Nephron (organoid): ENCODE measurements around the gene NEO1.

Source experiments
- H3K27ac Mint-ChIP-seq, 3 experiments: 2 replicates each; pipeline ENCODE4 v1.8.0; 2020; ENCODE audit warnings: mixed read lengths in 3 of 3, mild to moderate bottlenecking in 2 of 3, moderate library complexity in 1 of 3
- H3K27me3 Mint-ChIP-seq: 2 replicates; pipeline ENCODE4 v1.8.0; 2021; ENCODE audit warnings: low read depth, mild to moderate bottlenecking, moderate library complexity, mixed read lengths
- H3K36me3 Mint-ChIP-seq: 2 replicates; pipeline ENCODE4 v1.8.0; 2020; ENCODE audit warnings: low read depth, mixed read lengths
- H3K4me1 Mint-ChIP-seq: 2 replicates; pipeline ENCODE4 v1.8.0; 2020; ENCODE audit warnings: mixed read lengths
- H3K4me3 Mint-ChIP-seq, 3 experiments: 2 replicates each; pipeline ENCODE4 v1.8.0; 2020; ENCODE audit warnings: mild to moderate bottlenecking in 3 of 3, mixed read lengths in 3 of 3, moderate library complexity in 2 of 3
- H3K9me3 Mint-ChIP-seq: 2 replicates; pipeline ENCODE4 v1.8.0; 2020; ENCODE audit warnings: mixed read lengths
- TF ChIP-seq, protein P1 (sequence below), 3 experiments: fragments of 200-600 bp; sonication (generic); IDR thresholded peaks; one replicate each; pipeline ENCODE4 v1.5.0; 2021; ENCODE audit warnings: antibody characterized with exemption in 3 of 3; ENCODE audit not compliant: unreplicated experiment in 3 of 3

NEO1 gene

GRCh38 chr15:73127302-73127936 is 75.2 kb downstream of the NEO1 start:
- TF ChIP-seq, protein P1, sequence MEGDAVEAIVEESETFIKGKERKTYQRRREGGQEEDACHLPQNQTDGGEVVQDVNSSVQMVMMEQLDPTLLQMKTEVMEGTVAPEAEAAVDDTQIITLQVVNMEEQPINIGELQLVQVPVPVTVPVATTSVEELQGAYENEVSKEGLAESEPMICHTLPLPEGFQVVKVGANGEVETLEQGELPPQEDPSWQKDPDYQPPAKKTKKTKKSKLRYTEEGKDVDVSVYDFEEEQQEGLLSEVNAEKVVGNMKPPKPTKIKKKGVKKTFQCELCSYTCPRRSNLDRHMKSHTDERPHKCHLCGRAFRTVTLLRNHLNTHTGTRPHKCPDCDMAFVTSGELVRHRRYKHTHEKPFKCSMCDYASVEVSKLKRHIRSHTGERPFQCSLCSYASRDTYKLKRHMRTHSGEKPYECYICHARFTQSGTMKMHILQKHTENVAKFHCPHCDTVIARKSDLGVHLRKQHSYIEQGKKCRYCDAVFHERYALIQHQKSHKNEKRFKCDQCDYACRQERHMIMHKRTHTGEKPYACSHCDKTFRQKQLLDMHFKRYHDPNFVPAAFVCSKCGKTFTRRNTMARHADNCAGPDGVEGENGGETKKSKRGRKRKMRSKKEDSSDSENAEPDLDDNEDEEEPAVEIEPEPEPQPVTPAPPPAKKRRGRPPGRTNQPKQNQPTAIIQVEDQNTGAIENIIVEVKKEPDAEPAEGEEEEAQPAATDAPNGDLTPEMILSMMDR (IDR thresholded peaks at IDR 0.05; ENCODE audit: unreplicated experiment in 3 of 3) = peak; percentile 58 to 66 (median 64)
- no peak overlapping the region for H3K27ac Mint-ChIP-seq
- H3K4me1 Mint-ChIP-seq = no peaks in the 10 kb centered on the region
- H3K27me3 Mint-ChIP-seq = no peaks in the 10 kb centered on the region
- no peaks in the 10 kb centered on the region for H3K9me3 Mint-ChIP-seq
- H3K36me3 Mint-ChIP-seq = peaks cover 63% of the 10 kb centered on the region
- no peak overlapping the region for H3K4me3 Mint-ChIP-seq

- no peaks in the 10 kb centered on the region for H3K4me1 Mint-ChIP-seq
- H3K27ac Mint-ChIP-seq = no peak overlapping the region
- H3K9me3 Mint-ChIP-seq = no peaks in the 10 kb centered on the region
- no peak overlapping the region for H3K4me3 Mint-ChIP-seq
- no peaks in the 10 kb centered on the region for H3K27me3 Mint-ChIP-seq
- peaks cover 48% of the 10 kb centered on the region for H3K36me3 Mint-ChIP-seq
- TF ChIP-seq, protein P1 (IDR thresholded peaks at IDR 0.05; ENCODE audit: unreplicated experiment in 3 of 3) = no peak
These were observed 78.6 kb downstream of the NEO1 start for GRCh38 chr15:73130830-73131229.

- H3K4me3 Mint-ChIP-seq = no peak overlapping the region
- H3K4me1 Mint-ChIP-seq = peaks cover 6% of the 10 kb centered on the region
- no peaks in the 10 kb centered on the region for H3K27me3 Mint-ChIP-seq
- peaks cover 55% of the 10 kb centered on the region for H3K36me3 Mint-ChIP-seq
- H3K27ac Mint-ChIP-seq = no peak overlapping the region
- TF ChIP-seq, protein P1 (IDR thresholded peaks at IDR 0.05; ENCODE audit: unreplicated experiment in 3 of 3) = no peak
- no peaks in the 10 kb centered on the region for H3K9me3 Mint-ChIP-seq
These were observed 81.9 kb downstream of the NEO1 start for GRCh38 chr15:73134196-73134595.

GRCh38 chr15:73139041-73139743 is 86.9 kb downstream of the NEO1 start:
- no peaks in the 10 kb centered on the region for H3K9me3 Mint-ChIP-seq
- peaks cover 14% of the 10 kb centered on the region for H3K4me1 Mint-ChIP-seq
- TF ChIP-seq, protein P1 (IDR thresholded peaks at IDR 0.05; ENCODE audit: unreplicated experiment in 3 of 3) = no peak
- peaks cover 36% of the 10 kb centered on the region for H3K36me3 Mint-ChIP-seq
- H3K27me3 Mint-ChIP-seq = no peaks in the 10 kb centered on the region
- no peak overlapping the region for H3K4me3 Mint-ChIP-seq
- peak overlapping the region; percentile 11 to 89 (median 20) for H3K27ac Mint-ChIP-seq

DNA sequence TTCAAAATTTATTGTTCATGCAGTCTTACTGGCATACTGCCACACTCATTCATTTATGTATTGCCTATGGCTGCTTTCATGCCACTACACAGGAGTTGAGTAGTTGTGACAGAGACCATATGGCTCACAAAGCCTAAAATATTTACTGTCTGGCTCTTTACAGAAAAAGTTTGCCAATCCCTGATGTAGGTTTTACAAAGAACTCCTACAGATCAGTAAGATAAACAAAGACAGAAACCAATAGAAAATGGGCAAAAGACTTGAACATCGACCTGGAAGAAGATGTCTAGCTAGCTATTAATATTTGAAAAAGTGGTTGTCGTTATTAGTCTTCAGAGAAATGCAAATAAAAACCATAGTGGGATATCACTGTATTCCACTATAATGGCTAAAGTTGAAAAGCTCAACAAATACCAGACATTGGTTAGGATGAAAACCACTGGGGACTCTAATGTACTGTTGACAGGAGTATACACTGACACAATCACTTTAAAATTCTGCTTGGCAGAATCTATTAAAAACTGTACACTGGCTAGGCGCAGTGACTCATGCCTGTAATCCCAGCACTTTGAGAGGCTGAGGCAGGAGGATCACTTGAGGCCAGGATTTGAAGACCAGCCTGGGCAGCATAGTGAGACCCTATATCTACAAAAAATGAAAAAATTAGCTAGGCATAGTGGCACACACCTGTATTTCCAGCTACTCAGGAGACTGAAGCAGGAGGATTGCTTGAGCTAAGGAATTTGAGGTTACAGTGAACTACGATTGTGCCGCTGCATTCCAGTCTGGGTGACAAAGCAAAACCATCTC is 87.7 kb downstream of the NEO1 start:
- Mint-ChIP-seq H3K4me3 (no peak overlapping the region), H3K36me3 (peaks cover 44% of the 10 kb centered on the region), H3K27ac (peak overlapping the region in 1 of 3 experiments; percentile 72), H3K9me3 (no peaks in the 10 kb centered on the region), H3K4me1 (peaks cover 14% of the 10 kb centered on the region), H3K27me3 (no peaks in the 10 kb centered on the region)
- TF ChIP-seq, protein P1 (IDR thresholded peaks at IDR 0.05; ENCODE audit: unreplicated experiment in 3 of 3) = no peak
